ENCODE results near the gene STAT1.

The STAT1 gene

GRCh38 chr2:191015239-191015638 lies 1.3 kb upstream of the STAT1 start (continued):
- TF ChIP-seq ZNF350 (tag by site-specific recombination; IDR thresholded peaks at IDR 0.05) (no peak), TRIM28 (IDR thresholded peaks at IDR 0.05; ENCODE audit: borderline replicate concordance, low read length) (no peak), ZNF645 (tag by site-specific recombination; IDR thresholded peaks at IDR 0.05) (no peak), ZFP3 (tag by site-specific recombination; IDR thresholded peaks at IDR 0.05; ENCODE audit: low read depth) (no peak), ZNF23 (tag by site-specific recombination; IDR thresholded peaks at IDR 0.05; ENCODE audit: borderline replicate concordance) (no peak), ZNF354C (tag by site-specific recombination; IDR thresholded peaks at IDR 0.05; ENCODE audit: borderline replicate concordance, low read depth) (no peak), MYNN (tag by site-specific recombination; IDR thresholded peaks at IDR 0.05; ENCODE audit: borderline replicate concordance) (no peak)

GRCh38 chr2:191014653-191015020 lies 666 bp upstream of the STAT1 start:
- Histone ChIP-seq H3K4me3 (ENCODE audit: low read depth, low read length) (peak overlapping the region; percentile 50), H3K9me3 (ENCODE audit: control insufficient read depth, insufficient read depth, low read depth, low read length) (no peaks in the 10 kb centered on the region), H3K4me1 (ENCODE audit: control insufficient read depth, insufficient read depth, low read length) (no peaks in the 10 kb centered on the region; the same call in 1 of the 2 replicates), H3K27ac (ENCODE audit: extremely low read depth, low read depth, low read length) (no peak overlapping the region), H3K36me3 (ENCODE audit: control insufficient read depth in 2 of 2, insufficient read depth in 1 of 2, low read length in 2 of 2) (peaks cover under 1 to 16% of the 10 kb centered on the region in 2 experiments)
- CTCF ChIA-PET = interaction anchor here (0.7 to 2.0 kb wide), 3 partner anchors 18 to 136 kb away, joined by 3 to 7 read pairs (median 4); partner anchors contain the start of gene STAT4
- POLR2A ChIA-PET = interaction anchor here (1.1 kb wide), 2 partner anchors 35 to 133 kb away, joined by 3 to 4 read pairs; no protein-coding TSS in a partner anchor
- TF ChIP-seq ZNF555 (tag by site-specific recombination; conservative IDR thresholded peaks at IDR 0.05) = no peak
- no peak for TF ChIP-seq ZNF677 (tag by site-specific recombination; IDR thresholded peaks at IDR 0.05)
- TF ChIP-seq ZFHX2 (tag by site-specific recombination; conservative IDR thresholded peaks at IDR 0.05) = no peak
- TF ChIP-seq ZNF350 (tag by site-specific recombination; IDR thresholded peaks at IDR 0.05) = no peak
- no peak for TF ChIP-seq ZNF248 (tag by site-specific recombination; IDR thresholded peaks at IDR 0.05)
- TF ChIP-seq GLI2 (tag by site-specific recombination; IDR thresholded peaks at IDR 0.05; ENCODE audit: borderline replicate concordance, low read depth) = no peak
- no peak for TF ChIP-seq HOXA7 (CRISPR knock-in tag; IDR thresholded peaks at IDR 0.05; ENCODE audit: borderline replicate concordance)
- TF ChIP-seq ZNF664 (tag by site-specific recombination; IDR thresholded peaks at IDR 0.05) = no peak
- TF ChIP-seq ZNF341 (tag by site-specific recombination; IDR thresholded peaks at IDR 0.05; ENCODE audit: low read depth) = no peak
- no peak for TF ChIP-seq ZNF266 (tag by site-specific recombination; IDR thresholded peaks at IDR 0.05; ENCODE audit: low read depth)
- TF ChIP-seq BCL11A (tag by site-specific recombination; IDR thresholded peaks at IDR 0.05; ENCODE audit: low read depth) = no peak
- TF ChIP-seq ZNF776 (tag by site-specific recombination; IDR thresholded peaks at IDR 0.05; ENCODE audit: borderline replicate concordance) = no peak
- TF ChIP-seq, protein P1, sequence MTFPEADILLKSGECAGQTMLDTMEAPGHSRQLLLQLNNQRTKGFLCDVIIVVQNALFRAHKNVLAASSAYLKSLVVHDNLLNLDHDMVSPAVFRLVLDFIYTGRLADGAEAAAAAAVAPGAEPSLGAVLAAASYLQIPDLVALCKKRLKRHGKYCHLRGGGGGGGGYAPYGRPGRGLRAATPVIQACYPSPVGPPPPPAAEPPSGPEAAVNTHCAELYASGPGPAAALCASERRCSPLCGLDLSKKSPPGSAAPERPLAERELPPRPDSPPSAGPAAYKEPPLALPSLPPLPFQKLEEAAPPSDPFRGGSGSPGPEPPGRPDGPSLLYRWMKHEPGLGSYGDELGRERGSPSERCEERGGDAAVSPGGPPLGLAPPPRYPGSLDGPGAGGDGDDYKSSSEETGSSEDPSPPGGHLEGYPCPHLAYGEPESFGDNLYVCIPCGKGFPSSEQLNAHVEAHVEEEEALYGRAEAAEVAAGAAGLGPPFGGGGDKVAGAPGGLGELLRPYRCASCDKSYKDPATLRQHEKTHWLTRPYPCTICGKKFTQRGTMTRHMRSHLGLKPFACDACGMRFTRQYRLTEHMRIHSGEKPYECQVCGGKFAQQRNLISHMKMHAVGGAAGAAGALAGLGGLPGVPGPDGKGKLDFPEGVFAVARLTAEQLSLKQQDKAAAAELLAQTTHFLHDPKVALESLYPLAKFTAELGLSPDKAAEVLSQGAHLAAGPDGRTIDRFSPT (tag by site-specific recombination; IDR thresholded peaks at IDR 0.05) = no peak
- TF ChIP-seq ZNF514 (tag by site-specific recombination; IDR thresholded peaks at IDR 0.05) = no peak
- no peak for TF ChIP-seq KLF9 (tag by site-specific recombination; IDR thresholded peaks at IDR 0.05; ENCODE audit: low read depth)
- TF ChIP-seq ZSCAN23 (tag by site-specific recombination; IDR thresholded peaks at IDR 0.05) = no peak
- TF ChIP-seq ZNF24 (tag by site-specific recombination; IDR thresholded peaks at IDR 0.05) = no peak
- TF ChIP-seq ZNF202 (tag by site-specific recombination; IDR thresholded peaks at IDR 0.05; ENCODE audit: borderline replicate concordance) = no peak
- no peak for TF ChIP-seq ZNF610 (tag by site-specific recombination; IDR thresholded peaks at IDR 0.05; ENCODE audit: borderline replicate concordance)
- TF ChIP-seq OSR2 (tag by site-specific recombination; IDR thresholded peaks at IDR 0.05) = no peak

Measured in HEK293 (cell line).